Stimulated activated CD8-positive, alpha-beta memory T cell treated with anti-CD3 and anti-CD28 coated beads, Interleukin-7, amount 100 ng/mL, for 24 hours (primary cell): Measurements from ENCODE around the gene METTL9.
A peak's percentile ranks its signal among the peaks of the same experiment; 100 is the strongest.
"Not testable (repeated sequence)": the region's sequence is repeated elsewhere in the genome, so short reads cannot be mapped to it uniquely, and the experiment has no call there.

Source experiments
- DNase-seq: peaks from one replicate; pipeline ENCODE4 v3.0.0-alpha.2; 2020; ENCODE audit warnings: low read depth

METTL9 gene

GRCh38 chr16:21663889-21664647 is 64.7 kb downstream of the METTL9 start, which contains the start of gene OTOA:
TSS of gene OTOA (plus strand) at chr16:21663968. CDS start at chr16:21678515, 14,547 bp downstream.
- DNase-seq, result no peak

GRCh38 chr16:21664801-21665492 is 65.6 kb downstream of the METTL9 start:
- DNase-seq, result no peak

- no peak for DNase-seq
Measured at GRCh38 chr16:21666772-21667171, 67.4 kb downstream of the METTL9 start.

GRCh38 chr16:21667575-21667974 is 68.2 kb downstream of the METTL9 start:
- DNase-seq, result no peak

- DNase-seq, result no peak
Measured at GRCh38 chr16:21673469-21673868, 74.1 kb downstream of the METTL9 start.

GRCh38 chr16:21674456-21674855 is 75.1 kb downstream of the METTL9 start:
- DNase-seq, result not testable (repeated sequence)

- not testable (repeated sequence) for DNase-seq
Measured at GRCh38 chr16:21680714-21681113, 81.3 kb downstream of the METTL9 start.

- DNase-seq, result no peak
Measured at GRCh38 chr16:21683184-21683583, 83.8 kb downstream of the METTL9 start.

GRCh38 chr16:21684199-21684598 is 84.8 kb downstream of the METTL9 start:
- DNase-seq, result peak; percentile 10

- no peak for DNase-seq
Measured at GRCh38 chr16:21685034-21685455, 85.7 kb downstream of the METTL9 start.

GRCh38 chr16:21689107-21689506 is 89.7 kb downstream of the METTL9 start:
- DNase-seq, result no peak

GRCh38 chr16:21690967-21691366 is 91.6 kb downstream of the METTL9 start:
- DNase-seq, result not testable (repeated sequence)

- no peak for DNase-seq
Measured at GRCh38 chr16:21694609-21695008, 95.2 kb downstream of the METTL9 start.

- no peak for DNase-seq
Measured at GRCh38 chr16:21697032-21697431, 97.7 kb downstream of the METTL9 start.

GRCh38 chr16:21698169-21699032 is 99.0 kb downstream of the METTL9 start:
- no peak for DNase-seq

GRCh38 chr16:21701271-21701670 is 101.9 kb downstream of the METTL9 start:
- no peak for DNase-seq

- DNase-seq, result no peak
Measured at GRCh38 chr16:21702276-21702675, 102.9 kb downstream of the METTL9 start.

- DNase-seq, result no peak
Measured at GRCh38 chr16:21703156-21703555, 103.8 kb downstream of the METTL9 start.

- no peak for DNase-seq
Measured at GRCh38 chr16:21703589-21704174, 104.3 kb downstream of the METTL9 start.

- no peak for DNase-seq
Measured at GRCh38 chr16:21704266-21704665, 104.9 kb downstream of the METTL9 start.

GRCh38 chr16:21704733-21705132 is 105.4 kb downstream of the METTL9 start:
- DNase-seq, result no peak
